PC-3 (cell line): ENCODE measurements around the gene CLPTM1L.

Experiments
- EZH2 ChIP-seq: fragments of 300-600 bp; sonication (generic); IDR thresholded peaks from one replicate; pipeline ENCODE4 v1.6.1; 2017; ENCODE audit warnings: antibody characterized with exemption, mild to moderate bottlenecking, low read length; ENCODE audit not compliant: unreplicated experiment
- EZH2phosphoT487 ChIP-seq: fragments of 300-600 bp; sonication (generic); IDR thresholded peaks from 2 replicates; pipeline ENCODE4 v1.6.1; 2018; ENCODE audit warnings: mild to moderate bottlenecking, antibody characterized with exemption, low read length, borderline replicate concordance
- TF ChIP-seq, protein P1 (sequence below): fragments of 300-600 bp; sonication (generic); conservative IDR thresholded peaks from 2 replicates; pipeline ENCODE4 v1.5.1; 2017; ENCODE audit warnings: antibody characterized with exemption, low read depth, mild to moderate bottlenecking, low read length

DNA sequence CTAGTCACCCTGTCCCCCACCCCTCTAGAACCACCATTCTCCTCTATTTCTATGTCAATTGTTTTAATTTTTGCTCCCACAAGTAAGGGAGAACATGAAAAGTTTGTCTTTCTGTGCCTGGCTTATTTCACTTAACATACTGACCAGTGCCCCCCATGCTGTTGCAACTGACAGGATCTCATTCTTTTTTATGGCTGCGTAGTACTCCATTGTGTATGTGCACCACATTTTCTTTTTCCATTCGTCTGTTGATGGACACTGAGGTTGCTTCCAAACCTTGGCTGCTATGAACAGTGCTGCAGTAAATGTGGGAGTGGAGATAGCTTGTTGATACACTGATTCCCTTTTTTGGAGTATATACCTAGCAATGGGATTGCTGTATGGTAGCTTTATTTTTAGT, 42.6 kb downstream of the CLPTM1L start:
- TF ChIP-seq, protein P1, sequence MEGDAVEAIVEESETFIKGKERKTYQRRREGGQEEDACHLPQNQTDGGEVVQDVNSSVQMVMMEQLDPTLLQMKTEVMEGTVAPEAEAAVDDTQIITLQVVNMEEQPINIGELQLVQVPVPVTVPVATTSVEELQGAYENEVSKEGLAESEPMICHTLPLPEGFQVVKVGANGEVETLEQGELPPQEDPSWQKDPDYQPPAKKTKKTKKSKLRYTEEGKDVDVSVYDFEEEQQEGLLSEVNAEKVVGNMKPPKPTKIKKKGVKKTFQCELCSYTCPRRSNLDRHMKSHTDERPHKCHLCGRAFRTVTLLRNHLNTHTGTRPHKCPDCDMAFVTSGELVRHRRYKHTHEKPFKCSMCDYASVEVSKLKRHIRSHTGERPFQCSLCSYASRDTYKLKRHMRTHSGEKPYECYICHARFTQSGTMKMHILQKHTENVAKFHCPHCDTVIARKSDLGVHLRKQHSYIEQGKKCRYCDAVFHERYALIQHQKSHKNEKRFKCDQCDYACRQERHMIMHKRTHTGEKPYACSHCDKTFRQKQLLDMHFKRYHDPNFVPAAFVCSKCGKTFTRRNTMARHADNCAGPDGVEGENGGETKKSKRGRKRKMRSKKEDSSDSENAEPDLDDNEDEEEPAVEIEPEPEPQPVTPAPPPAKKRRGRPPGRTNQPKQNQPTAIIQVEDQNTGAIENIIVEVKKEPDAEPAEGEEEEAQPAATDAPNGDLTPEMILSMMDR, result no peak
- TF ChIP-seq EZH2phosphoT487 (no peak), EZH2 (no peak)
